ENCODE measurements around the gene SEM1. TPM values are rescaled to one million over a fixed set of nuclear protein-coding genes. Genes with fewer than 3 reads are reported as not detected.
A peak's percentile ranks its signal among the peaks of the same experiment; 100 is the strongest.

SEM1 gene
- total and polyA plus RNA-seq, 2 of the 8 experiments (the other 6 are each of a cell fraction or from before 2014, with no cell fraction given): 20.8 to 75.3 TPM

GRCh38 chr7:96709381-96710228 lies at the start of gene SEM1 (continued):
- TF ChIP-seq NANOG (IDR thresholded peaks at IDR 0.05; ENCODE audit: insufficient read depth, low read depth, low read length, poor library complexity, severe bottlenecking) (no peak), KDM5A (IDR thresholded peaks at IDR 0.05; ENCODE audit: low read length) (peak; percentile 19; the same call in 1 of the 2 replicates), CEBPB (IDR thresholded peaks at IDR 0.05; ENCODE audit: low read depth, low read length) (no peak), GABPA (IDR thresholded peaks at IDR 0.05; ENCODE audit: borderline replicate concordance, insufficient read depth, low read length) (no peak), HDAC6 (IDR thresholded peaks at IDR 0.05; ENCODE audit: low read depth, low read length) (no peak), E2F6 (IDR thresholded peaks at IDR 0.05) (no peak), PHF8 (conservative IDR thresholded peaks at IDR 0.05; ENCODE audit: low read depth, low read length) (peak; percentile 81), HDAC2 (IDR thresholded peaks at IDR 0.05; ENCODE audit: borderline replicate concordance in 1 of 2, low read depth in 2 of 2, low read length in 2 of 2) (0 out of 4 replicates have a peak, but pooled peaks of 1 of the 2 experiments have one; percentile 43), GTF2F1 (IDR thresholded peaks at IDR 0.05; ENCODE audit: borderline replicate concordance, low read depth, low read length) (no peak), TCF12 (IDR thresholded peaks at IDR 0.05; ENCODE audit: low read depth, low read length) (no peak), CTBP2 (IDR thresholded peaks at IDR 0.05; ENCODE audit: borderline replicate concordance, insufficient read depth, insufficient read length, low read length) (no peak), TBP (IDR thresholded peaks at IDR 0.05; ENCODE audit: low read depth, low read length) (peak; percentile 78), CHD1 (IDR thresholded peaks at IDR 0.05; ENCODE audit: low read depth, low read length) (no peak), POU5F1 (IDR thresholded peaks at IDR 0.05; ENCODE audit: low read depth, low read length) (no peak), TEAD4 (IDR thresholded peaks at IDR 0.05; ENCODE audit: low read depth, low read length) (peak; percentile 56), CTCF (IDR thresholded peaks at IDR 0.05; ENCODE audit: control extremely low read depth in 1 of 3, insufficient read depth in 1 of 3, low read depth in 1 of 3, low read length in 3 of 3) (no peak), POLR2A (IDR thresholded peaks at IDR 0.05; ENCODE audit: control extremely low read depth in 1 of 2, low read depth in 2 of 2, low read length in 2 of 2) (peak; percentile 79 to 89), BRCA1 (IDR thresholded peaks at IDR 0.05; ENCODE audit: low read depth, low read length) (no peak), ZNF274 (IDR thresholded peaks at IDR 0.05; ENCODE audit: borderline replicate concordance, extremely low read depth, low read length) (no peak), SP2 (IDR thresholded peaks at IDR 0.05; ENCODE audit: low read length) (peak; percentile 65; the same call in 1 of the 2 replicates), CBX8 (IDR thresholded peaks at IDR 0.05; ENCODE audit: borderline replicate concordance, low read depth, low read length) (no peak)
